ENCODE data around the gene ZNF337.
"Not testable (repeated sequence)": the region's sequence is repeated elsewhere in the genome, so short reads cannot be mapped to it uniquely, and the experiment has no call there.

Gene ZNF337

DNA sequence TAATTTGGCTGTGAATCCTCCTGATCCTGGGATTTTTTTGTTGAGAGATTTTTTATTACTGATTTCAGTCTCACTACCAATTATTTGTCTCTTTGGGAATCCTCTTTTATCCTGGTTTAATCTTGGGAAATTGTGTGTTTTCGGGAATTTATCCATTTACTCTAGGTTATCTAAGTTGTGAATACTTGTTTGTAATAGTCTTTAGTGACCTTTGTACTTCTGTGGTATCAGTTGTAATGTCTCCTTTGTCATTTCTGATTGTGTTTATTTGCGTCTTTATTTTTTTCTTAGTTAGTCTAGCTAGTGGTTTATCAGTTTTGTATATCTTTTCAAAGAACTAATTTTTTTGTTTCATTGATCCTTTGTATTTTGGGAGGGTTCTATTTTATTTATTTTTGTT, 27.3 kb upstream of the ZNF337 start:
- no peak overlapping the region for H3K4me3 ChIP-seq (ENCODE audit: low read depth, low read length)
- no peak overlapping the region for H3K27ac ChIP-seq
- H3K36me3 ChIP-seq (replicated peaks): no peaks in the 10 kb centered on the region
- in situ Hi-C loops (cut with HindIII; ENCODE audit: low pct_ligation_motif_present, low sequenced_read_pairs): no loop called here
- H3K27me3 ChIP-seq (replicated peaks): no peaks in the 10 kb centered on the region
- no peak for DNase-seq
- TF ChIP-seq, protein P1, sequence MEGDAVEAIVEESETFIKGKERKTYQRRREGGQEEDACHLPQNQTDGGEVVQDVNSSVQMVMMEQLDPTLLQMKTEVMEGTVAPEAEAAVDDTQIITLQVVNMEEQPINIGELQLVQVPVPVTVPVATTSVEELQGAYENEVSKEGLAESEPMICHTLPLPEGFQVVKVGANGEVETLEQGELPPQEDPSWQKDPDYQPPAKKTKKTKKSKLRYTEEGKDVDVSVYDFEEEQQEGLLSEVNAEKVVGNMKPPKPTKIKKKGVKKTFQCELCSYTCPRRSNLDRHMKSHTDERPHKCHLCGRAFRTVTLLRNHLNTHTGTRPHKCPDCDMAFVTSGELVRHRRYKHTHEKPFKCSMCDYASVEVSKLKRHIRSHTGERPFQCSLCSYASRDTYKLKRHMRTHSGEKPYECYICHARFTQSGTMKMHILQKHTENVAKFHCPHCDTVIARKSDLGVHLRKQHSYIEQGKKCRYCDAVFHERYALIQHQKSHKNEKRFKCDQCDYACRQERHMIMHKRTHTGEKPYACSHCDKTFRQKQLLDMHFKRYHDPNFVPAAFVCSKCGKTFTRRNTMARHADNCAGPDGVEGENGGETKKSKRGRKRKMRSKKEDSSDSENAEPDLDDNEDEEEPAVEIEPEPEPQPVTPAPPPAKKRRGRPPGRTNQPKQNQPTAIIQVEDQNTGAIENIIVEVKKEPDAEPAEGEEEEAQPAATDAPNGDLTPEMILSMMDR (IDR thresholded peaks at IDR 0.05; ENCODE audit: low read depth, low read length, missing control alignments): no peak

DNA sequence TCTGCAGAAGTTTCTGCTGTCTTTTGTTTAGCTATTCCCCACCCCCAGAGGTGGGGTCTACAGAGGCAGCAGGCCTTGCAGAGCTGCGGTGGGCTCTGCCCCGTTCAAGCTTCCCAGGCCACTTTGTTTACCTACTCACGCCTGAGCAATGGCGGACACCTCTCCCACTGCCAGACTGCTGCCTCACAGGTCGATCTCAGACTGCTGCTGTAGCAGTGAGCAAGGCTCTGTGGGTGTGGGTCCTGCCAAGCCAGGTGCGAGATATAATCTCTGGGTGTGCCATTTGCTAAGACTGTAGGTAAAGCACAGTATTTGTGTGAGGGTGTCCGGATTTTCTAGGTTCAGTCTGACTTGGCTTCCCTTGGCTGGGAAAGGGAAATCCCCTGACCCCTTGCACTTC, 23.6 kb upstream of the ZNF337 start:
- Histone ChIP-seq H3K27ac (no peak overlapping the region), H3K4me3 (ENCODE audit: low read depth, low read length) (no peak overlapping the region), H3K36me3 (replicated peaks) (no peaks in the 10 kb centered on the region), H3K27me3 (replicated peaks) (no peaks in the 10 kb centered on the region)
- in situ Hi-C loops (cut with HindIII; ENCODE audit: low pct_ligation_motif_present, low sequenced_read_pairs): no loop called here
- TF ChIP-seq, protein P1 (IDR thresholded peaks at IDR 0.05; ENCODE audit: low read depth, low read length, missing control alignments): no peak
- DNase-seq: no peak

GRCh38 chr20:25718896-25719809, 22.5 kb upstream of the ZNF337 start:
- H3K4me3 ChIP-seq (ENCODE audit: low read depth, low read length); H3K27me3 ChIP-seq (replicated peaks); H3K36me3 ChIP-seq (replicated peaks); in situ Hi-C loops (cut with HindIII; ENCODE audit: low pct_ligation_motif_present, low sequenced_read_pairs); H3K27ac ChIP-seq; DNase-seq: not testable (repeated sequence)

DNA sequence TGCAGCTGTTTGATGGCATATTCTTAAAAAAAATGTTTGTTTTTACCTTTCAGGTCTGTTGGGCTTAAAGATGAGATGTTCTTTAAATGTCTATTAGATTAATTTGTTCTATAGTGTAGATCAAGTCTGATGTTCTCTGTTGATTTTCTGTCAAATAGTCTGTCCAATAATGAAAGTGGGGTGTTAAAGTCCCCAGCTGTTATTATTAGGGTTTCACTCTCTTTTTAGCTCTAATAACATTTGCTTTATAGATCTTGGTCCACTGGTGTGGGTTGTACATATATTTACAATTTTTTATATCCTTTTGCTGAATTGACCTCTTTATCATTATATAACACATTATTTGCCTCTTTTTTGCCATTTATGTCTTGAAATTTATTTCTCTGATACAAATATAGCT, 11.0 kb upstream of the ZNF337 start:
- in situ Hi-C loops (cut with HindIII; ENCODE audit: low pct_ligation_motif_present, low sequenced_read_pairs): no loop called here
- DNase-seq: no peak
- Histone ChIP-seq H3K27me3 (replicated peaks) (no peaks in the 10 kb centered on the region), H3K4me3 (ENCODE audit: low read depth, low read length) (no peak overlapping the region), H3K36me3 (replicated peaks) (no peaks in the 10 kb centered on the region), H3K27ac (no peak overlapping the region)
- TF ChIP-seq, protein P1 (IDR thresholded peaks at IDR 0.05; ENCODE audit: low read depth, low read length, missing control alignments): no peak

- DNase-seq: no peak
Observed at GRCh38 chr20:25706793-25707192, 10.1 kb upstream of the ZNF337 start.

GRCh38 chr20:25705830-25706351, 9.2 kb upstream of the ZNF337 start:
- DNase-seq: no peak
- H3K36me3 ChIP-seq (replicated peaks): no peaks in the 10 kb centered on the region
- no peak overlapping the region for H3K4me3 ChIP-seq (ENCODE audit: low read depth, low read length)
- H3K27ac ChIP-seq: no peak overlapping the region
- TF ChIP-seq, protein P1 (IDR thresholded peaks at IDR 0.05; ENCODE audit: low read depth, low read length, missing control alignments): no peak
- in situ Hi-C loops (cut with HindIII; ENCODE audit: low pct_ligation_motif_present, low sequenced_read_pairs): no loop called here
- no peaks in the 10 kb centered on the region for H3K27me3 ChIP-seq (replicated peaks)

More at GRCh38 chr20:25706793-25707192, 10.1 kb upstream of the ZNF337 start:
- TF ChIP-seq, protein P1 (IDR thresholded peaks at IDR 0.05; ENCODE audit: low read depth, low read length, missing control alignments): no peak
- Histone ChIP-seq H3K27ac (no peak overlapping the region), H3K27me3 (replicated peaks) (no peaks in the 10 kb centered on the region), H3K36me3 (replicated peaks) (no peaks in the 10 kb centered on the region), H3K4me3 (ENCODE audit: low read depth, low read length) (no peak overlapping the region)
- in situ Hi-C loops (cut with HindIII; ENCODE audit: low pct_ligation_motif_present, low sequenced_read_pairs): no loop called here

DNA sequence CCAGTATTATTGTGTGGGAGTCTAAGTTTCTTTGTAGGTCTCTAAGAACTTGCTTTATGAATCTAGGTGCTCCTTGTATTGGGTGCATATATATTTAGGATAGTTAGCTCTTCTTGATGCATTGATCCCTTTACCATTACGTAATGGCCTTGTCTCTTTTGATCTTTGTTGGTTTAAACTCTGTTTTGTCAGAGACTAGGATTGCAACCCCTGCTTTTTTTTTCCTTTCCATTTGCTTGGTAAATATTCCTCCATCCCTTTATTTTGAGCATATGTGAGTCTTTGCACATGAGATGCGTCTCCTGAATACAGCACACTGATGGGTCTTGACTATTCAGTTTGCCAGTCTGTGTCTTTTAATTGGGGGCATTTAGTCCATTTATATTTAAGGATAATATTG, 7.7 kb upstream of the ZNF337 start:
- DNase-seq; H3K27me3 ChIP-seq (replicated peaks); in situ Hi-C loops (cut with HindIII; ENCODE audit: low pct_ligation_motif_present, low sequenced_read_pairs); H3K4me3 ChIP-seq (ENCODE audit: low read depth, low read length); H3K36me3 ChIP-seq (replicated peaks); H3K27ac ChIP-seq: not testable (repeated sequence)

DNA sequence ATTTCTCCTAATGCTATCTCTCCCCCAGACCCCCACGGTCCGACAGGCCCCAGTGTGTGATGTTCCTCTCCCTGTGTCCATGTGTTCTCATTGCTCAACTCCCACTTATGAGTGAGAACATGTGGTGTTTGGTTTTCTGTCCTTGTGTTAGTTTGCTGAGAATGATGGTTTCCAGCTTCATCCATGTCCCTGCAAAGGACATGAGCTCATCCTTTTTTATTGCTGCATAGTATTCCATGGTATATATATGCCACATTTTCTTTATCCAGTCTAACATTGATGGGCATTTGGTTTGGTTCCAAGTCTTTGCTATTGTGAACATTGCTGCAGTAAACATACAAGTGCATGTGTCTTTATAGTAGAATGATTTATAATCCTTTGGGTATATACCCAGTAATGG, 4.2 kb upstream of the ZNF337 start:
- H3K36me3 ChIP-seq (replicated peaks); in situ Hi-C loops (cut with HindIII; ENCODE audit: low pct_ligation_motif_present, low sequenced_read_pairs); H3K27me3 ChIP-seq (replicated peaks); DNase-seq; H3K4me3 ChIP-seq (ENCODE audit: low read depth, low read length); H3K27ac ChIP-seq: not testable (repeated sequence)

All from brain microvascular endothelial cell (primary cell).